Immature natural killer cell (primary cell): ENCODE measurements around the gene TADA1. TPM values are rescaled to one million over a fixed set of nuclear protein-coding genes. Genes with fewer than 3 reads are reported as not detected.
A peak's percentile ranks its signal among the peaks of the same experiment; 100 is the strongest.
"Not testable (repeated sequence)": the region's sequence is repeated elsewhere in the genome, so short reads cannot be mapped to it uniquely, and the experiment has no call there.

Experiments used
- DNase-seq, 3 donors: peaks; one replicate each; pipeline ENCODE4 v3.0.0; 2022; ENCODE audit warnings: mixed read lengths in 1 of 3
- H3K27ac Mint-ChIP-seq, 6 donors: one replicate each; pipeline ENCODE4 v1.8.0; 2020; ENCODE audit warnings: mixed read lengths in 6 of 6, mild to moderate bottlenecking in 5 of 6, inconsistent platforms in 4 of 6, moderate library complexity in 3 of 6
- H3K27me3 Mint-ChIP-seq, 3 donors: one replicate each; pipeline ENCODE4 v1.8.0; 2020 to 2021; ENCODE audit warnings: low read depth in 3 of 3, mild to moderate bottlenecking in 3 of 3, mixed read lengths in 3 of 3, moderate library complexity in 3 of 3, inconsistent platforms in 1 of 3
- H3K36me3 Mint-ChIP-seq, 3 donors: one replicate each; pipeline ENCODE4 v1.8.0; 2020; ENCODE audit warnings: mixed read lengths in 3 of 3, inconsistent platforms in 2 of 3, mild to moderate bottlenecking in 2 of 3
- H3K4me1 Mint-ChIP-seq, 2 donors: one replicate each; pipeline ENCODE4 v1.8.0; 2020; ENCODE audit warnings: inconsistent platforms in 2 of 2, mild to moderate bottlenecking in 2 of 2, mixed read lengths in 2 of 2, moderate library complexity in 1 of 2
- H3K4me3 Mint-ChIP-seq, 5 donors: one replicate each; pipeline ENCODE4 v1.8.0; 2020; ENCODE audit warnings: mild to moderate bottlenecking in 5 of 5, mixed read lengths in 5 of 5, inconsistent platforms in 3 of 5, moderate library complexity in 3 of 5
- H3K9me3 Mint-ChIP-seq, 6 donors: one replicate each; pipeline ENCODE4 v1.8.0; 2020; ENCODE audit warnings: mild to moderate bottlenecking in 6 of 6, mixed read lengths in 6 of 6, inconsistent platforms in 4 of 6, moderate library complexity in 3 of 6
- polyA plus RNA-seq, 3 donors: library from polyadenylated mRNA; unstranded; fragments of 300-500 nt; fragmentation: Illumina TruSeq; gene quantifications; one replicate each; pipeline ENCODE4 v1.2.3, GENCODE V29; 2021

TADA1 gene
- polyA plus RNA-seq, 3 donors from 2014 or later, result 14.4 to 16.6 (median 16.3) TPM

GRCh38 chr1:166849135-166849534 lies 26.9 kb downstream of the TADA1 start:
- no peak for DNase-seq
- H3K4me1 Mint-ChIP-seq, result peaks cover 19 to 41% of the 10 kb centered on the region in 2 donors
- H3K9me3 Mint-ChIP-seq, result no peaks in the 10 kb centered on the region
- H3K27ac Mint-ChIP-seq, result no peak overlapping the region
- peaks cover 8 to 53% (median 20%) of the 10 kb centered on the region in 3 donors for H3K36me3 Mint-ChIP-seq
- H3K27me3 Mint-ChIP-seq, result no peaks in the 10 kb centered on the region
- no peak overlapping the region for H3K4me3 Mint-ChIP-seq

GRCh38 chr1:166848193-166848592 lies 27.9 kb downstream of the TADA1 start:
- no peaks in the 10 kb centered on the region for H3K9me3 Mint-ChIP-seq
- no peak overlapping the region for H3K27ac Mint-ChIP-seq
- DNase-seq, result no peak
- no peaks in the 10 kb centered on the region for H3K27me3 Mint-ChIP-seq
- peaks cover 18 to 41% of the 10 kb centered on the region in 2 donors for H3K4me1 Mint-ChIP-seq
- H3K4me3 Mint-ChIP-seq, result no peak overlapping the region
- H3K36me3 Mint-ChIP-seq, result peaks cover 8 to 61% (median 20%) of the 10 kb centered on the region in 3 donors

- Mint-ChIP-seq H3K36me3 (peaks cover 8 to 47% (median 9%) of the 10 kb centered on the region in 3 donors), H3K4me1 (peaks cover 30 to 42% of the 10 kb centered on the region in 2 donors), H3K4me3 (no peak overlapping the region)
These were observed 31.3 kb downstream of the TADA1 start for GRCh38 chr1:166844791-166845190.

GRCh38 chr1:166843769-166844596 lies 32.1 kb downstream of the TADA1 start:
- DNase-seq, result no peak
- Mint-ChIP-seq H3K36me3 (peaks cover 8 to 44% (median 9%) of the 10 kb centered on the region in 3 donors), H3K4me3 (no peak overlapping the region), H3K27me3 (peaks cover 0 to 3% (median 0%) of the 10 kb centered on the region in 3 donors), H3K4me1 (peaks cover 32 to 44% of the 10 kb centered on the region in 2 donors), H3K27ac (peak overlapping the region in 2 of 6 donors; percentile 2 to 30), H3K9me3 (no peaks in the 10 kb centered on the region)

More at GRCh38 chr1:166844791-166845190, 31.3 kb downstream of the TADA1 start:
- peak overlapping the region in 1 of 6 donors; percentile 23 for H3K27ac Mint-ChIP-seq
- peaks cover 0 to 2% (median 0%) of the 10 kb centered on the region in 3 donors for H3K27me3 Mint-ChIP-seq
- no peak for DNase-seq
- no peaks in the 10 kb centered on the region for H3K9me3 Mint-ChIP-seq

- DNase-seq, result no peak
- no peak overlapping the region for H3K27ac Mint-ChIP-seq
- H3K9me3 Mint-ChIP-seq, result no peaks in the 10 kb centered on the region
- peaks cover 8 to 39% (median 9%) of the 10 kb centered on the region in 3 donors for H3K36me3 Mint-ChIP-seq
- H3K4me1 Mint-ChIP-seq, result peaks cover 38 to 50% of the 10 kb centered on the region in 2 donors
- peaks cover 0 to 5% (median 0%) of the 10 kb centered on the region in 3 donors for H3K27me3 Mint-ChIP-seq
- H3K4me3 Mint-ChIP-seq, result no peak overlapping the region
These were observed 32.7 kb downstream of the TADA1 start for GRCh38 chr1:166843322-166843721.

- H3K27ac Mint-ChIP-seq, result peak overlapping the region; percentile 62 to 88 (median 76)
- H3K4me1 Mint-ChIP-seq, result peaks cover 34 to 37% of the 10 kb centered on the region in 2 donors
- H3K9me3 Mint-ChIP-seq, result no peaks in the 10 kb centered on the region
- H3K27me3 Mint-ChIP-seq, result peaks cover 0 to 5% (median 0%) of the 10 kb centered on the region in 3 donors
- peaks cover 0 to 25% (median 5%) of the 10 kb centered on the region in 3 donors for H3K36me3 Mint-ChIP-seq
- no peak for DNase-seq
- peak overlapping the region; percentile 77 to 87 (median 86) for H3K4me3 Mint-ChIP-seq
These were observed 35.5 kb downstream of the TADA1 start for GRCh38 chr1:166840309-166841274.

GRCh38 chr1:166839600-166840308 lies 36.3 kb downstream of the TADA1 start:
- Mint-ChIP-seq H3K27ac (peak overlapping the region; percentile 62 to 88 (median 76)), H3K27me3 (peaks cover 0 to 6% (median 0%) of the 10 kb centered on the region in 3 donors), H3K9me3 (no peaks in the 10 kb centered on the region), H3K4me1 (peaks cover 29 to 33% of the 10 kb centered on the region in 2 donors), H3K4me3 (peak overlapping the region; percentile 77 to 87 (median 86)), H3K36me3 (peaks cover 0 to 25% (median 4%) of the 10 kb centered on the region in 3 donors)
- peak; percentile 35 to 48 (median 39) for DNase-seq

GRCh38 chr1:166838766-166839599 lies 37.1 kb downstream of the TADA1 start, which contains the start of gene POGK:
Gene POGK, plus strand, starts transcription at chr1:166839475. Its CDS starts 1,482 bp downstream, at chr1:166840957.
- Mint-ChIP-seq H3K27me3 (peaks cover 0 to 6% (median 0%) of the 10 kb centered on the region in 3 donors), H3K9me3 (no peaks in the 10 kb centered on the region), H3K4me3 (peak within 1 kb of the TSS; percentile 87 to 96 (median 94)), H3K36me3 (peaks cover 0 to 18% (median 0%) of the 10 kb centered on the region in 3 donors), H3K4me1 (peaks cover 24 to 25% of the 10 kb centered on the region in 2 donors), H3K27ac (peak within 1 kb of the TSS; percentile 83 to 97 (median 92))
- peak; percentile 81 to 83 (median 82) for DNase-seq

GRCh38 chr1:166836733-166837132 lies 39.3 kb downstream of the TADA1 start:
- peaks cover 0 to 6% (median 4%) of the 10 kb centered on the region in 3 donors for H3K27me3 Mint-ChIP-seq
- H3K9me3 Mint-ChIP-seq, result no peaks in the 10 kb centered on the region
- peaks cover 22 to 24% of the 10 kb centered on the region in 2 donors for H3K4me1 Mint-ChIP-seq
- H3K36me3 Mint-ChIP-seq, result peaks cover 0 to 6% (median 0%) of the 10 kb centered on the region in 3 donors
- DNase-seq, result no peak
- no peak overlapping the region for H3K27ac Mint-ChIP-seq
- no peak overlapping the region for H3K4me3 Mint-ChIP-seq

GRCh38 chr1:166829762-166830161 lies 46.3 kb downstream of the TADA1 start:
- not testable (repeated sequence) for H3K27ac Mint-ChIP-seq, H3K4me1 Mint-ChIP-seq, H3K4me3 Mint-ChIP-seq, DNase-seq
- Mint-ChIP-seq H3K9me3 (peaks cover 0 to 29% (median 14%) of the 10 kb centered on the region in 6 donors), H3K27me3 (peaks cover 0 to 14% (median 6%) of the 10 kb centered on the region in 3 donors), H3K36me3 (peaks cover 0 to 14% (median 0%) of the 10 kb centered on the region in 3 donors)

- Mint-ChIP-seq H3K27me3 (peaks cover 0 to 15% (median 6%) of the 10 kb centered on the region in 3 donors), H3K4me3 (no peak overlapping the region), H3K27ac (no peak overlapping the region), H3K4me1 (no peaks in the 10 kb centered on the region), H3K9me3 (peaks cover 0 to 29% (median 14%) of the 10 kb centered on the region in 6 donors), H3K36me3 (peaks cover 0 to 14% (median 0%) of the 10 kb centered on the region in 3 donors)
- DNase-seq, result no peak
These were observed 48.6 kb downstream of the TADA1 start for GRCh38 chr1:166827426-166827825.

GRCh38 chr1:166822385-166822784 lies 53.7 kb downstream of the TADA1 start:
- Mint-ChIP-seq H3K4me1 (no peaks in the 10 kb centered on the region), H3K9me3 (peaks cover 3 to 17% (median 10%) of the 10 kb centered on the region in 6 donors), H3K27ac (no peak overlapping the region)

More at GRCh38 chr1:166822385-166822784, 53.7 kb downstream of the TADA1 start:
- peaks cover 2 to 9% (median 5%) of the 10 kb centered on the region in 3 donors for H3K27me3 Mint-ChIP-seq
- DNase-seq, result no peak
- no peak overlapping the region for H3K4me3 Mint-ChIP-seq
- H3K36me3 Mint-ChIP-seq, result peaks cover 0 to 3% (median 0%) of the 10 kb centered on the region in 3 donors
